Measurements from ENCODE around the gene SPOCK1.

SPOCK1 gene

DNA sequence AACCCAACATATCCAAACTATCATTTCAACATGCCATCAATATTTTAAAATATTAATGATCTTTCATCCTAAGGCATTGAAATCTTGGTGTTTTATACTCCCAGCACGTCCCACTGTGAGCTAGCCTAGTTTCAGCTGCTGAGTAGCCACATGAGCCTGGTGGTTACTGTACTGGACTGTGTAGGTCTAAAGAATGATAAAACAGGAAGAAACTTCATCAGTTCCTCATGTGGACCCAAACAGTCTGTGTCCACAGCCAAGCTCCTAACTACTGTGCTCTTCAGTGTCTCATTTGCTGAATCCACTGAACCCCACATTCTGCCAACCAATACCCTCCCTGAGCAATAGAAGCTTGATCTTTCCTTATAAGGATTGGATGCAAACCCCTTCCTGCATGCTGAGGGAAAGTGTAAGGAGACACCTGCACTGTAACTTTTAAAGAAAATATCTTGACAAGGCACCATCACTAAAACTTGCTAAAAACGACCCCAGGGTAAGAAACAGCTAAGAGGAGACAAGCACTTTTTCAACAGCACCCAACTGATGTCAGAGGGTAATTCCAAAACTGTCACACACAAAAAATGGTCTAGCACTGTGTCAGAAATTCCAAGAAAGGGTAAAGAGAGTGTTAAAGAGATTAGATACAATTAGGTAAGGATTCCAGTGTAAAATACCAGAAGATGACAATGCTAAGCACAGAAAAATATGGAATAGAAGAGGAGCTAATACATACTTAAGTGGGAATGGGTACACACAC lies 126.9 kb downstream of the SPOCK1 start:
- Histone ChIP-seq H3K4me1 (no peaks in the 10 kb centered on the region), H3K4me3 (no peak overlapping the region), H3K27me3 (no peaks in the 10 kb centered on the region), H3K9me3 (no peaks in the 10 kb centered on the region), H3K27ac (no peak overlapping the region), H3K36me3 (no peaks in the 10 kb centered on the region)
- no peak for DNase-seq
- TF ChIP-seq, protein P1, sequence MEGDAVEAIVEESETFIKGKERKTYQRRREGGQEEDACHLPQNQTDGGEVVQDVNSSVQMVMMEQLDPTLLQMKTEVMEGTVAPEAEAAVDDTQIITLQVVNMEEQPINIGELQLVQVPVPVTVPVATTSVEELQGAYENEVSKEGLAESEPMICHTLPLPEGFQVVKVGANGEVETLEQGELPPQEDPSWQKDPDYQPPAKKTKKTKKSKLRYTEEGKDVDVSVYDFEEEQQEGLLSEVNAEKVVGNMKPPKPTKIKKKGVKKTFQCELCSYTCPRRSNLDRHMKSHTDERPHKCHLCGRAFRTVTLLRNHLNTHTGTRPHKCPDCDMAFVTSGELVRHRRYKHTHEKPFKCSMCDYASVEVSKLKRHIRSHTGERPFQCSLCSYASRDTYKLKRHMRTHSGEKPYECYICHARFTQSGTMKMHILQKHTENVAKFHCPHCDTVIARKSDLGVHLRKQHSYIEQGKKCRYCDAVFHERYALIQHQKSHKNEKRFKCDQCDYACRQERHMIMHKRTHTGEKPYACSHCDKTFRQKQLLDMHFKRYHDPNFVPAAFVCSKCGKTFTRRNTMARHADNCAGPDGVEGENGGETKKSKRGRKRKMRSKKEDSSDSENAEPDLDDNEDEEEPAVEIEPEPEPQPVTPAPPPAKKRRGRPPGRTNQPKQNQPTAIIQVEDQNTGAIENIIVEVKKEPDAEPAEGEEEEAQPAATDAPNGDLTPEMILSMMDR (IDR thresholded peaks at IDR 0.05) = no peak
- intact Hi-C loops (cut with DNase I; ENCODE audit: low total_unique reads) = no loop called here

DNA sequence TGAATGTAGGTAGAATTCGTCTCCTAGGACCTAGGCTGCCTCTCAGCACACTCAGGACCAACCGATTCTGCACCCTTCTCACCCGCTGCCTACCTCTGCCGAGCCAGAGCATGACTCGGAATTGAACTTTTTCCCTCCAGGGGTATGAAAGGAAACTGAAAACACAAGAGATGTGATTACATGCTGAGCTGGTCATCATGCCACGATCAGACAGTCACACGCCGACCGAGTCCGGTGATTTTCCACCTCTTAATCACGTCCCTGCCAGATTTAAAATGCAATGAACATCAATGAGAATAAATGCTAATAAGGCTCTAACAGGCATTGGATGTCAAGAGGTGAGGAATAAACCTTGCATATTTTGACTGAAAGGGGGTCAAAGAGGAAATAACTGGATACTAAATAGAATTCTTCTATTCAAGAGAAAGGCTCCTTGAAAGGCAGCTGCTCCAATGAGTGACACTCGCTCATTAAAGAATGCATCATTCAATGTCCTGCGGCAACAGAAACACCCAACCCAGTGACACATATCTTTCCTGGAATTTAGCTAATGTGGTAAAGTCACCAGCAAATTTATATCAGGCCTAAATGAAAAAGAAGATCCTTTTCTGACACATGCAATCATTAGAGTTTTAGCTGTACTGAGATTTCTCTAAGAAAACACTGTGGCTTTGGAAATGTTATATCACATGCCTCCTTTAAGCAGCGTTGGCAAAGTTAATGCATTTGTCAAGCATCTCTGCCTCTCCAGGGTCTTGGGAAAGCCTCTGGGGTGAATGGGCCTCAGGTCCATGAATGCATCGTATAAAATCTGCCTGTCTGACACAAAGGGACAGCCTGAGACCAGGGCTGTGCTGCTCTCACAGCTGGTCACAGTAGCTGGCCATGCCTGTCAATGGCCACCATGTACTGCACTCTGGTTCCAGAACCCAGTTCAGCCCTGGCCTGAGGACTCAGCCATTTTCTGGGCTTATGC lies 128.7 kb downstream of the SPOCK1 start:
- no peaks in the 10 kb centered on the region for H3K27me3 ChIP-seq
- TF ChIP-seq, protein P1 (IDR thresholded peaks at IDR 0.05) = no peak
- DNase-seq = no peak
- no peak overlapping the region for H3K4me3 ChIP-seq
- H3K9me3 ChIP-seq = no peaks in the 10 kb centered on the region
- H3K36me3 ChIP-seq = no peaks in the 10 kb centered on the region
- intact Hi-C loops (cut with DNase I; ENCODE audit: low total_unique reads) = no loop called here
- H3K4me1 ChIP-seq = no peaks in the 10 kb centered on the region
- H3K27ac ChIP-seq = no peak overlapping the region

DNA sequence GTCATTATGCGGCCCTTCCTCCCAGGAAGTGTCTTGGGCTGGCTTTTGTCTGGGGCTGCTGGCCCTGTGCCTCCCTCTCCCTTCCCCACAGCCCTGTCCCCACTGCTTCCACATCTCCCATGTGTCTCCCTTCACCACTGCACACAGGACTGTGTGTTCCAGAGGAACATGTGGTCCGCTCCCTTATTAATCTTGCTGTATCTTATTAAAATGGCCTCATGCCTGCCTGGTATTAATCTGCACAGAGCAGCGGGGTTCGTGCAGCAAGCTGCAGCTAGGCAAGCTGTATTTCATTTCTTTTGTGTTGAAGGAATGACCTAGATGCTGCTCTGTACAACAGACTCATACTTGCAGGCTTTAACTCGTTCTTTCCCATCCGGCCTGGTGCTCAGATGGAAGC lies 130.5 kb downstream of the SPOCK1 start:
- intact Hi-C loops (cut with DNase I; ENCODE audit: low total_unique reads) = no loop called here
- no peak for DNase-seq
- H3K27me3 ChIP-seq = peaks cover 0 to 2% of the 10 kb centered on the region in 2 donors
- H3K9me3 ChIP-seq = no peaks in the 10 kb centered on the region
- no peak overlapping the region for H3K4me3 ChIP-seq
- TF ChIP-seq, protein P1 (IDR thresholded peaks at IDR 0.05) = no peak
- no peaks in the 10 kb centered on the region for H3K36me3 ChIP-seq
- no peak overlapping the region for H3K27ac ChIP-seq
- H3K4me1 ChIP-seq = no peaks in the 10 kb centered on the region

DNA sequence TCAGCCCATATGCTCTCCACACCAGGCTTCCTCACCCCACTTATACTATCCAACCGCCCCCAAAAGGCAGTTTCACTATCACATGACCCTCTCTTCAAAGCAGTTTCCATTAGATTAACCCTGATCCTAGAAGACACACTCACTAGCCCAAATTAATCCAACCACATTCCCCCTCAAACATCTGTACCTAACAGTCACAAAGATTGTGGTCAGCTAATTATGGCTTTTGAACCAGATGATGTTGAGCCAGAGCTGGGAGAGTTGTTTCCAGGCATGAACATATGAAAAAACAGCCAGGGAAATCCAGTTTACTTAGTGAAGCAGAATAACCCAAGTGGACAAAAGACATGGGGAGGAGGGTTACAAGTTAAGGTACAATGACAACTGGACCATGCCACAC lies 131.2 kb downstream of the SPOCK1 start:
- TF ChIP-seq, protein P1 (IDR thresholded peaks at IDR 0.05) = no peak
- no peaks in the 10 kb centered on the region for H3K36me3 ChIP-seq
- peaks cover 0 to 3% of the 10 kb centered on the region in 2 donors for H3K27me3 ChIP-seq
- H3K27ac ChIP-seq = no peak overlapping the region
- no peaks in the 10 kb centered on the region for H3K9me3 ChIP-seq
- no peaks in the 10 kb centered on the region for H3K4me1 ChIP-seq
- intact Hi-C loops (cut with DNase I; ENCODE audit: low total_unique reads) = no loop called here
- no peak overlapping the region for H3K4me3 ChIP-seq
- DNase-seq = no peak

DNA sequence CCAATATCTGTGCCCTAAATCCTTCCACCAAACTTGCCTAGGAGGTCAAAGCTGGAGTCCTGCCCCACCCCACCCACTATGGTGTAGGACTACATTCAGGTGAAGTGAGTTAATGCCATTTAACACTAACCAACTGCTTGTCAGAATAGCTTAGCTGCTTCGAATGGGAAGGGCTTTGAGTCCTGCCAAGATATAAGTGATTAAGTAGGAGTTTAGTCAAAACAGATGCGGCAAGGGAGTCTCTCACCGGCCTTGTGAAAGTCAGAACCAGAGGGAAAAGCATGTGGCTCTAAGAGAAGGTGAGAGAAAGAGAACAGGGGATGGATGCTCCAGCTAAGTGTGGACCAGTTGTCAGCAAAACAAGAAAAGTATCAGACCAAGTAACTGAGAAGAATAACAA lies 132.6 kb downstream of the SPOCK1 start:
- Histone ChIP-seq H3K36me3 (no peaks in the 10 kb centered on the region), H3K4me1 (no peaks in the 10 kb centered on the region), H3K27ac (no peak overlapping the region), H3K4me3 (no peak overlapping the region), H3K9me3 (no peaks in the 10 kb centered on the region), H3K27me3 (peaks cover 0 to 3% of the 10 kb centered on the region in 2 donors)
- no peak for DNase-seq
- TF ChIP-seq, protein P1 (IDR thresholded peaks at IDR 0.05) = no peak
- intact Hi-C loops (cut with DNase I; ENCODE audit: low total_unique reads) = no loop called here

Data from tibial artery (tissue), 4 donors.